HepG2 (cell line): ENCODE results near the gene TP53I3. TPM values are rescaled to one million over a fixed set of nuclear protein-coding genes. Genes with fewer than 3 reads are reported as not detected.

Source experiments
- DZIP1 ChIP-seq: sonication (generic); formaldehyde crosslinking; IDR thresholded peaks from 2 replicates; pipeline ENCODE4 v1.5.0; 2020; ENCODE audit warnings: mild to moderate bottlenecking, missing genetic modification reagents
- ELF3 ChIP-seq: IDR thresholded peaks from 2 replicates; pipeline ENCODE4 v1.6.1; 2016; ENCODE audit warnings: missing genetic modification reagents, missing compliant biosample characterization
- GMEB1 ChIP-seq: sonication (generic); formaldehyde crosslinking; IDR thresholded peaks from 2 replicates; pipeline ENCODE4 v1.5.1; 2020; ENCODE audit warnings: missing genetic modification reagents, mild to moderate bottlenecking, borderline replicate concordance
- NFIC ChIP-seq: IDR thresholded peaks from 2 replicates; pipeline ENCODE4 v1.6.1; 2012; ENCODE audit warnings: mild to moderate bottlenecking, low read length, inconsistent platforms
- PRDM15 ChIP-seq: sonication (generic); formaldehyde crosslinking; IDR thresholded peaks from 2 replicates; pipeline ENCODE4 v1.4.0; 2020; ENCODE audit warnings: missing genetic modification reagents
- PTBP1 ChIP-seq: fragments of 200-400 bp; formaldehyde crosslinking; IDR thresholded peaks from 2 replicates; pipeline ENCODE4 v1.6.1; 2018; ENCODE audit warnings: low read length, low read depth; ENCODE audit not compliant: poor library complexity, severe bottlenecking
- TBP ChIP-seq: sonication (generic); formaldehyde crosslinking; IDR thresholded peaks from 2 replicates; pipeline ENCODE4 v1.5.0; 2020; ENCODE audit warnings: missing genetic modification reagents
- TOE1 ChIP-seq: sonication (generic); formaldehyde crosslinking; IDR thresholded peaks from 2 replicates; pipeline ENCODE4 v1.4.0; 2020; ENCODE audit warnings: mild to moderate bottlenecking, missing genetic modification reagents
- ZBTB43 ChIP-seq: sonication (generic); formaldehyde crosslinking; conservative IDR thresholded peaks from 2 replicates; pipeline ENCODE4 v1.4.0; 2020; ENCODE audit warnings: missing genetic modification reagents
- ZKSCAN5 ChIP-seq: sonication (generic); formaldehyde crosslinking; IDR thresholded peaks from 2 replicates; pipeline ENCODE4 v1.5.1; 2020; ENCODE audit warnings: mild to moderate bottlenecking, missing genetic modification reagents
- ZNF253 ChIP-seq: sonication (generic); formaldehyde crosslinking; IDR thresholded peaks from 2 replicates; pipeline ENCODE4 v1.8.0; 2022; ENCODE audit warnings: mild to moderate bottlenecking, missing genetic modification reagents, borderline replicate concordance
- ZNF335 ChIP-seq: sonication (generic); formaldehyde crosslinking; IDR thresholded peaks from 2 replicates; pipeline ENCODE4 v1.4.0; 2020; ENCODE audit warnings: missing genetic modification reagents
- ZNF33B ChIP-seq: sonication (generic); formaldehyde crosslinking; IDR thresholded peaks from 2 replicates; pipeline ENCODE4 v1.5.1; 2020; ENCODE audit warnings: mild to moderate bottlenecking, missing genetic modification reagents
- ZNF460 ChIP-seq: sonication (generic); formaldehyde crosslinking; IDR thresholded peaks from 2 replicates; pipeline ENCODE4 v1.5.1; 2020; ENCODE audit warnings: missing genetic modification reagents, mild to moderate bottlenecking, borderline replicate concordance
- ZNF510 ChIP-seq: sonication (generic); formaldehyde crosslinking; IDR thresholded peaks from 2 replicates; pipeline ENCODE4 v1.4.0; 2020; ENCODE audit warnings: low read depth, mild to moderate bottlenecking, missing genetic modification reagents
- polyA plus RNA-seq, 8 experiments: library from polyadenylated mRNA; depleted of rRNA in 3 of 8; stranded (reverse) in 7 of 8; unstranded in 1 of 8; fragments of >200 nt; fragmentation: Illumina TruSeq in 4 of 8; extraction: Trizol in 4 of 8; gene quantifications; 2 replicates each; pipeline versions ENCODE4 v1.2.1 to v1.2.3, GENCODE V29; 2011 to 2016; ENCODE audit warnings: low read depth in 4 of 8, missing spikeins in 1 of 8, mixed read lengths in 1 of 8; ENCODE audit not compliant: insufficient read depth in 1 of 8
- total RNA-seq, 5 experiments: library from RNA; depleted of rRNA; stranded (reverse); fragments of >200 nt; fragmentation: Illumina TruSeq; extraction: Trizol; gene quantifications; 2 replicates each; pipeline ENCODE4 v1.2.3, GENCODE V29; 2016; ENCODE audit warnings: low read depth in 1 of 5

TP53I3 gene
- total and polyA plus RNA-seq, 2 of the 13 experiments (the other 11 are each of a cell fraction or from before 2014, with no cell fraction given): 25.0 to 44.1 TPM

- TF ChIP-seq ZNF460 (CRISPR knock-in tag) (peak; percentile 89; the same call in 1 of the 2 replicates), TBP (0 out of 2 replicates have a peak, but pooled peaks have one; percentile 33), ZBTB43 (CRISPR knock-in tag) (peak; percentile 45; the same call in 1 of the 2 replicates), ZKSCAN5 (CRISPR knock-in tag) (0 out of 2 replicates have a peak, but pooled peaks have one; percentile 37), ZNF335 (CRISPR knock-in tag) (0 out of 2 replicates have a peak, but pooled peaks have one; percentile 62), GMEB1 (CRISPR knock-in tag) (peak; percentile 81; the same call in 1 of the 2 replicates), NFIC (0 out of 2 replicates have a peak, but pooled peaks have one; percentile 41), ZNF33B (peak; percentile 90), PRDM15 (no peak), DZIP1 (CRISPR knock-in tag) (no peak; the same call in 1 of the 2 replicates), PTBP1 (no peak), TOE1 (CRISPR knock-in tag) (no peak; the same call in 1 of the 2 replicates), ELF3 (peak; percentile 62; the same call in 1 of the 2 replicates), ZNF510 (CRISPR knock-in tag) (no peak; the same call in 1 of the 2 replicates), ZNF253 (no peak)
These were observed 858 bp downstream of the TP53I3 start (continued) for GRCh38 chr2:24083567-24084385.
